Spleen (tissue), 7 donors: Measurements from ENCODE around the gene SGSH.

Experiments used
- POLR2A ChIP-seq, 3 donors: fragments of 450-650 bp; IDR thresholded peaks; one replicate each; pipeline ENCODE4 v1.5.1; 2017; ENCODE audit warnings: antibody characterized with exemption in 3 of 3, mild to moderate bottlenecking in 1 of 3
- TF ChIP-seq, protein P1 (sequence below), 11 experiments: fragments of 200-600 bp in 7 of 11; fragments of 450-650 bp in 4 of 11; sonication (generic) in 4 of 11; IDR thresholded peaks in 8 of 11; conservative IDR thresholded peaks in 3 of 11; 1 replicate in 7 of 11; 2 replicates in 4 of 11; pipeline versions ENCODE4 v1.4.0 to v1.8.0; 2016 to 2021; ENCODE audit warnings: antibody characterized with exemption in 11 of 11, inconsistent platforms in 4 of 11, mild to moderate bottlenecking in 1 of 11
- donor health status: DM: no; HTN: no; CAD: no; lungs with moderate emphysema.
- donor health status: DM: no; HTN: no; CAD: no.
- donor health status: DM: no; HTN: no; CAD: no.

GRCh38 chr17:80259457-80260068 lies 39.4 kb upstream of the SGSH start:
- TF ChIP-seq, protein P1, sequence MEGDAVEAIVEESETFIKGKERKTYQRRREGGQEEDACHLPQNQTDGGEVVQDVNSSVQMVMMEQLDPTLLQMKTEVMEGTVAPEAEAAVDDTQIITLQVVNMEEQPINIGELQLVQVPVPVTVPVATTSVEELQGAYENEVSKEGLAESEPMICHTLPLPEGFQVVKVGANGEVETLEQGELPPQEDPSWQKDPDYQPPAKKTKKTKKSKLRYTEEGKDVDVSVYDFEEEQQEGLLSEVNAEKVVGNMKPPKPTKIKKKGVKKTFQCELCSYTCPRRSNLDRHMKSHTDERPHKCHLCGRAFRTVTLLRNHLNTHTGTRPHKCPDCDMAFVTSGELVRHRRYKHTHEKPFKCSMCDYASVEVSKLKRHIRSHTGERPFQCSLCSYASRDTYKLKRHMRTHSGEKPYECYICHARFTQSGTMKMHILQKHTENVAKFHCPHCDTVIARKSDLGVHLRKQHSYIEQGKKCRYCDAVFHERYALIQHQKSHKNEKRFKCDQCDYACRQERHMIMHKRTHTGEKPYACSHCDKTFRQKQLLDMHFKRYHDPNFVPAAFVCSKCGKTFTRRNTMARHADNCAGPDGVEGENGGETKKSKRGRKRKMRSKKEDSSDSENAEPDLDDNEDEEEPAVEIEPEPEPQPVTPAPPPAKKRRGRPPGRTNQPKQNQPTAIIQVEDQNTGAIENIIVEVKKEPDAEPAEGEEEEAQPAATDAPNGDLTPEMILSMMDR (IDR thresholded peaks at IDR 0.05 in 8 of 11, conservative IDR thresholded peaks at IDR 0.05 in 3 of 11) = no peak
- TF ChIP-seq POLR2A (IDR thresholded peaks at IDR 0.05) = no peak
